C4-2B (cell line): ENCODE measurements around the gene DSG1.

Source experiments
- ZFX ChIP-seq: fragments of 450-650 bp; IDR thresholded peaks from 2 replicates; pipeline ENCODE4 v1.6.1; 2017
- TF ChIP-seq, protein P1 (sequence below): fragments of 450-650 bp; conservative IDR thresholded peaks from 2 replicates; pipeline ENCODE4 v1.5.1; 2017; ENCODE audit warnings: mild to moderate bottlenecking

DNA sequence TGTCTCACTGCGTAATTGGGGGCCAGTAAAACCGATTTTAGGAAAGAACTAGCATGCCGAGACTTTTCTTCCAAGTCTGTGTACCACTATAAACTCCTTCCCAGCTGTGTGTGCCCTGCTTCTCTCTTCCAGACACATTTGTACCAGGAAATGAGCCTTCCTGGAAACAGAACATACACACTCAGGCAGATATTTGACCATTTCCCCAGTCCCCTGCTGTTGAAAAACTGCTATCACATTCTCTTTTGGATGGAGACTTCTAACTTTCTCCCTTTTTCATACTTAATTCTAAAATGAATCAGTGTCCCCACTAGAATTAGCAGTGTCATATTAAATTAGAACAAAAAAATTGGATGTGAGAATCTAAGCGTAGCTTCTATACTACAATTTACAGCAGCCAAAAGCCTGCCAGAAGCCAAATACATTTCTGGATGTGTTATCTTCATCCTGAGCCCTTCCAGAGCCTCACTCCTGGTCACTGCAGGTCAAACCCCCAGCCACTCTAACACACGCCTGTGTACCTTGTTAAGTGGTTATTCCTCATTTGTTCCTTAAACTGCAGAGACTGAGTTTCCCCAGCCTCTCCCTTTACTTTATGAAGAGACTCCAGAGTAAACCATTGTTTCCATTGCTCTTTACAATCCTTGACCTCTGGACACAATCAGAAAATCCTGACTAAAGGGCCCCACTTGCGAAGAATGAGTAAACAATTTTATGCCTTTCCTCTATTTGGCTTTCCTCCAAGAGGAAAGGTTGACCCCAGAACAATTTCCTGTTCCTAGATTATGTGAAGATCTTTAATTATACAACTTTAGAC, 79.0 kb downstream of the DSG1 start:
- TF ChIP-seq, protein P1, sequence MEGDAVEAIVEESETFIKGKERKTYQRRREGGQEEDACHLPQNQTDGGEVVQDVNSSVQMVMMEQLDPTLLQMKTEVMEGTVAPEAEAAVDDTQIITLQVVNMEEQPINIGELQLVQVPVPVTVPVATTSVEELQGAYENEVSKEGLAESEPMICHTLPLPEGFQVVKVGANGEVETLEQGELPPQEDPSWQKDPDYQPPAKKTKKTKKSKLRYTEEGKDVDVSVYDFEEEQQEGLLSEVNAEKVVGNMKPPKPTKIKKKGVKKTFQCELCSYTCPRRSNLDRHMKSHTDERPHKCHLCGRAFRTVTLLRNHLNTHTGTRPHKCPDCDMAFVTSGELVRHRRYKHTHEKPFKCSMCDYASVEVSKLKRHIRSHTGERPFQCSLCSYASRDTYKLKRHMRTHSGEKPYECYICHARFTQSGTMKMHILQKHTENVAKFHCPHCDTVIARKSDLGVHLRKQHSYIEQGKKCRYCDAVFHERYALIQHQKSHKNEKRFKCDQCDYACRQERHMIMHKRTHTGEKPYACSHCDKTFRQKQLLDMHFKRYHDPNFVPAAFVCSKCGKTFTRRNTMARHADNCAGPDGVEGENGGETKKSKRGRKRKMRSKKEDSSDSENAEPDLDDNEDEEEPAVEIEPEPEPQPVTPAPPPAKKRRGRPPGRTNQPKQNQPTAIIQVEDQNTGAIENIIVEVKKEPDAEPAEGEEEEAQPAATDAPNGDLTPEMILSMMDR: no peak; the same call in 1 of the 2 replicates
- TF ChIP-seq ZFX: no peak
